Stimulated activated naive CD8-positive, alpha-beta T cell treated with anti-CD3 and anti-CD28 coated beads, Interleukin-15, Interleukin-2, amounts not matched to agents 100 U/mL and 50 U/mL, for 24 hours (primary cell): ENCODE data around the gene LRFN2.
A peak's percentile ranks its signal among the peaks of the same experiment; 100 is the strongest.

Experiments used
- ATAC-seq: fragments of 150-1000 bp; cut with Tn5 transposase; one replicate; pipeline ENCODE4 v1.10.0; 2021
- DNase-seq: peaks from one replicate; pipeline ENCODE4 v3.0.0; 2021

The LRFN2 gene

GRCh38 chr6:40586369-40587201, 579 bp downstream of the LRFN2 start:
- ATAC-seq (no peak), DNase-seq (no peak)

GRCh38 chr6:40585651-40586269, 1.4 kb downstream of the LRFN2 start:
- ATAC-seq (no peak), DNase-seq (no peak)

- DNase-seq (no peak), ATAC-seq (no peak)
Measured at GRCh38 chr6:40585223-40585622, 1.9 kb downstream of the LRFN2 start.

- DNase-seq, result no peak
- ATAC-seq, result no peak
Measured at GRCh38 chr6:40584741-40585140, 2.4 kb downstream of the LRFN2 start.

- DNase-seq, result no peak
- no peak for ATAC-seq
Measured at GRCh38 chr6:40583709-40584108, 3.5 kb downstream of the LRFN2 start.

- ATAC-seq, result no peak
- no peak for DNase-seq
Measured at GRCh38 chr6:40582892-40583291, 4.3 kb downstream of the LRFN2 start.

GRCh38 chr6:40579101-40579500, 8.1 kb downstream of the LRFN2 start:
- DNase-seq, result no peak

GRCh38 chr6:40577672-40578071, 9.5 kb downstream of the LRFN2 start:
- ATAC-seq (no peak), DNase-seq (no peak)

More at GRCh38 chr6:40579101-40579500, 8.1 kb downstream of the LRFN2 start:
- ATAC-seq, result no peak

- ATAC-seq (no peak), DNase-seq (no peak)
Measured at GRCh38 chr6:40573221-40573620, 13.9 kb downstream of the LRFN2 start.

- no peak for DNase-seq
- ATAC-seq, result peak; percentile 19
Measured at GRCh38 chr6:40569162-40569910, 17.8 kb downstream of the LRFN2 start.

GRCh38 chr6:40568062-40568708, 19.0 kb downstream of the LRFN2 start:
- ATAC-seq (no peak), DNase-seq (no peak)

GRCh38 chr6:40563111-40563510, 24.1 kb downstream of the LRFN2 start:
- DNase-seq, result no peak

GRCh38 chr6:40559056-40559455, 28.1 kb downstream of the LRFN2 start:
- DNase-seq (no peak), ATAC-seq (no peak)

More at GRCh38 chr6:40563111-40563510, 24.1 kb downstream of the LRFN2 start:
- no peak for ATAC-seq

- ATAC-seq, result no peak
Measured at GRCh38 chr6:40558102-40558501, 29.1 kb downstream of the LRFN2 start.

GRCh38 chr6:40556881-40557280, 30.3 kb downstream of the LRFN2 start:
- no peak for ATAC-seq
- no peak for DNase-seq

More at GRCh38 chr6:40558102-40558501, 29.1 kb downstream of the LRFN2 start:
- DNase-seq, result no peak

GRCh38 chr6:40556023-40556422, 31.1 kb downstream of the LRFN2 start:
- ATAC-seq (no peak), DNase-seq (no peak)

GRCh38 chr6:40555092-40555491, 32.1 kb downstream of the LRFN2 start:
- DNase-seq (no peak), ATAC-seq (no peak)

GRCh38 chr6:40552941-40553340, 34.2 kb downstream of the LRFN2 start:
- no peak for ATAC-seq

GRCh38 chr6:40551966-40552505, 35.1 kb downstream of the LRFN2 start:
- ATAC-seq, result no peak

More at GRCh38 chr6:40552941-40553340, 34.2 kb downstream of the LRFN2 start:
- DNase-seq, result no peak

GRCh38 chr6:40550202-40551101, 36.7 kb downstream of the LRFN2 start:
- DNase-seq, result peak; percentile 15
- no peak for ATAC-seq

More at GRCh38 chr6:40551966-40552505, 35.1 kb downstream of the LRFN2 start:
- no peak for DNase-seq

- ATAC-seq (no peak), DNase-seq (no peak)
Measured at GRCh38 chr6:40545954-40546353, 41.2 kb downstream of the LRFN2 start.
